ENCODE results near the gene CCDC86.

- TF ChIP-seq CTCF (IDR thresholded peaks at IDR 0.05) = no peak
- TF ChIP-seq POLR2A (IDR thresholded peaks at IDR 0.05) = no peak
Measured at GRCh38 chr11:60810151-60810550, 31.8 kb upstream of the CCDC86 start.
